Measurements from ENCODE around the gene SDC4. TPM values are rescaled to one million over a fixed set of nuclear protein-coding genes. Genes with fewer than 3 reads are reported as not detected.
A peak's percentile ranks its signal among the peaks of the same experiment; 100 is the strongest.

The SDC4 gene
- total and polyA plus RNA-seq, 8 donors, result 27.4 to 343 (median 80.1) TPM

- peak; percentile 89 to 90 for DNase-seq
- intact Hi-C loops (cut with DNase I; ENCODE audit: low total_unique reads), result no loop called here
- H3K27me3 ChIP-seq, result no peaks in the 10 kb centered on the region
- TF ChIP-seq, protein P1, sequence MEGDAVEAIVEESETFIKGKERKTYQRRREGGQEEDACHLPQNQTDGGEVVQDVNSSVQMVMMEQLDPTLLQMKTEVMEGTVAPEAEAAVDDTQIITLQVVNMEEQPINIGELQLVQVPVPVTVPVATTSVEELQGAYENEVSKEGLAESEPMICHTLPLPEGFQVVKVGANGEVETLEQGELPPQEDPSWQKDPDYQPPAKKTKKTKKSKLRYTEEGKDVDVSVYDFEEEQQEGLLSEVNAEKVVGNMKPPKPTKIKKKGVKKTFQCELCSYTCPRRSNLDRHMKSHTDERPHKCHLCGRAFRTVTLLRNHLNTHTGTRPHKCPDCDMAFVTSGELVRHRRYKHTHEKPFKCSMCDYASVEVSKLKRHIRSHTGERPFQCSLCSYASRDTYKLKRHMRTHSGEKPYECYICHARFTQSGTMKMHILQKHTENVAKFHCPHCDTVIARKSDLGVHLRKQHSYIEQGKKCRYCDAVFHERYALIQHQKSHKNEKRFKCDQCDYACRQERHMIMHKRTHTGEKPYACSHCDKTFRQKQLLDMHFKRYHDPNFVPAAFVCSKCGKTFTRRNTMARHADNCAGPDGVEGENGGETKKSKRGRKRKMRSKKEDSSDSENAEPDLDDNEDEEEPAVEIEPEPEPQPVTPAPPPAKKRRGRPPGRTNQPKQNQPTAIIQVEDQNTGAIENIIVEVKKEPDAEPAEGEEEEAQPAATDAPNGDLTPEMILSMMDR (IDR thresholded peaks at IDR 0.05), result no peak
- TF ChIP-seq POLR2A (IDR thresholded peaks at IDR 0.05) (peak in 2 of 4 donors; percentile 51 to 70), EP300 (IDR thresholded peaks at IDR 0.05) (no peak), POLR2AphosphoS5 (IDR thresholded peaks at IDR 0.05) (peak; percentile 85 to 91 (median 91))
- peaks cover 86 to 100% (median 95%) of the 10 kb centered on the region in 4 donors for H3K4me1 ChIP-seq
- H3K4me3 ChIP-seq, result peak overlapping the region; percentile 29 to 74 (median 70)
- peak overlapping the region; percentile 91 to 97 (median 95) for H3K27ac ChIP-seq
- peaks cover 0 to 23% (median 3%) of the 10 kb centered on the region in 4 donors for H3K36me3 ChIP-seq
- no peaks in the 10 kb centered on the region for H3K9me3 ChIP-seq
- WGBS, 5 donors, result 15 to 35% (median 20%) methylated on average over 15 to 16 of the region's 16 CpGs
Measured at GRCh38 chr20:45341939-45342854, 6.0 kb downstream of the SDC4 start.

DNA sequence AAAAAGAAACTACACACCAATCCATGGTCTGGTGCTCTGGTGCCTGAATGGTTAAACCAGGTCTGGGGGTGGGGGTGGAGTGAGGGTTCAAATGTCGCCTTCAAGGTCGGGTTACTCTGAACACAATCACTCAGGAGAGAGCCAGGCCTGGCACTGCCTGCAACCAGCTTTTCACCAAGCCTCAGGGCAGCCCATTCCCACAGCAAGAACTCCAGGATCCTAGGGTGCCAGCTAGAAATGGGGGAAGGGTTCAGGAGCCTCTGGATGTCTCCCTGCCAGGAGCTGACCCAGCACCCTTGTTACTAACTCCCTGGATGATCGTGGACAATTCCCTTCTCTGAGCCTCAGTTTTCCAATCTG, 6.7 kb downstream of the SDC4 start:
- H3K9me3 ChIP-seq, result no peaks in the 10 kb centered on the region
- H3K27ac ChIP-seq, result peak overlapping the region; percentile 91 to 97 (median 95)
- TF ChIP-seq POLR2AphosphoS5 (IDR thresholded peaks at IDR 0.05), result no peak
- TF ChIP-seq, protein P1 (IDR thresholded peaks at IDR 0.05), result no peak
- TF ChIP-seq POLR2A (IDR thresholded peaks at IDR 0.05), result no peak
- peak overlapping the region; percentile 29 to 74 (median 70) for H3K4me3 ChIP-seq
- no peaks in the 10 kb centered on the region for H3K27me3 ChIP-seq
- H3K4me1 ChIP-seq, result peaks cover 87 to 100% (median 98%) of the 10 kb centered on the region in 4 donors
- intact Hi-C loops (cut with DNase I; ENCODE audit: low total_unique reads), result no loop called here
- no peak for DNase-seq
- peaks cover 0 to 23% (median 3%) of the 10 kb centered on the region in 4 donors for H3K36me3 ChIP-seq
- 21 to 48% (median 33%) methylated on average over 3 of the region's 3 CpGs for WGBS, 5 donors

GRCh38 chr20:45340951-45341350, 7.3 kb downstream of the SDC4 start:
- Histone ChIP-seq H3K4me3 (peak overlapping the region in 2 of 4 donors; percentile 18 to 71), H3K9me3 (no peaks in the 10 kb centered on the region), H3K4me1 (peaks cover 92 to 100% (median 97%) of the 10 kb centered on the region in 4 donors), H3K36me3 (peaks cover 0 to 23% (median 4%) of the 10 kb centered on the region in 4 donors), H3K27ac (peak overlapping the region; percentile 91 to 97 (median 95)), H3K27me3 (no peaks in the 10 kb centered on the region)
- intact Hi-C loops (cut with DNase I; ENCODE audit: low total_unique reads), result no loop called here
- DNase-seq, result no peak
- WGBS, 5 donors, result 9 to 48% (median 28%) methylated on average over 1 of the region's 1 CpG
- TF ChIP-seq, protein P1 (IDR thresholded peaks at IDR 0.05), result no peak
- TF ChIP-seq POLR2AphosphoS5 (IDR thresholded peaks at IDR 0.05), result peak in 2 of 3 donors; percentile 11 to 14

- WGBS, 5 donors, result 32 to 57% (median 41%) methylated on average over 5 of the region's 5 CpGs
- intact Hi-C loops (cut with DNase I; ENCODE audit: low total_unique reads), result no loop called here
- H3K36me3 ChIP-seq, result peaks cover 6 to 29% (median 10%) of the 10 kb centered on the region in 4 donors
Measured at GRCh38 chr20:45340236-45340847, 7.9 kb downstream of the SDC4 start.

More at GRCh38 chr20:45340236-45340847, 7.9 kb downstream of the SDC4 start:
- TF ChIP-seq POLR2AphosphoS5 (IDR thresholded peaks at IDR 0.05), result peak in 2 of 3 donors; percentile 70
- TF ChIP-seq EP300 (IDR thresholded peaks at IDR 0.05), result no peak
- Histone ChIP-seq H3K4me3 (peak overlapping the region in 2 of 4 donors; percentile 18 to 71), H3K9me3 (no peaks in the 10 kb centered on the region), H3K27me3 (no peaks in the 10 kb centered on the region), H3K27ac (peak overlapping the region; percentile 91 to 97 (median 95)), H3K4me1 (peaks cover 91 to 100% (median 94%) of the 10 kb centered on the region in 4 donors)
- peak; percentile 67 to 81 for DNase-seq

Data from stomach (tissue), 9 donors.